HG03159 (cell line): Measurements from ENCODE around the gene FGFR4.
"Not testable (repeated sequence)": the region's sequence is repeated elsewhere in the genome, so short reads cannot be mapped to it uniquely, and the experiment has no call there.

Experiments used
- ATAC-seq: cut with Tn5 transposase; IDR thresholded peaks from one replicate; pipeline ENCODE4 v1.9.1; 2021; ENCODE audit warnings: mild to moderate bottlenecking, moderate library complexity; ENCODE audit not compliant: unreplicated experiment

FGFR4 gene

GRCh38 chr5:177086654-177087397 lies at the start of gene FGFR4:
FGFR4 (plus strand) TSS chr5:177086915; CDS start chr5:177089603, 2,688 bp downstream.
- peak; percentile 63 for ATAC-seq

- ATAC-seq, result no peak
These were observed 49.8 kb upstream of the FGFR4 start for GRCh38 chr5:177036921-177037320.

- no peak for ATAC-seq
These were observed 45.8 kb upstream of the FGFR4 start for GRCh38 chr5:177040814-177041420.

- no peak for ATAC-seq
These were observed 44.8 kb upstream of the FGFR4 start for GRCh38 chr5:177041936-177042335.

- ATAC-seq, result no peak
These were observed 43.6 kb upstream of the FGFR4 start for GRCh38 chr5:177043114-177043513.

DNA sequence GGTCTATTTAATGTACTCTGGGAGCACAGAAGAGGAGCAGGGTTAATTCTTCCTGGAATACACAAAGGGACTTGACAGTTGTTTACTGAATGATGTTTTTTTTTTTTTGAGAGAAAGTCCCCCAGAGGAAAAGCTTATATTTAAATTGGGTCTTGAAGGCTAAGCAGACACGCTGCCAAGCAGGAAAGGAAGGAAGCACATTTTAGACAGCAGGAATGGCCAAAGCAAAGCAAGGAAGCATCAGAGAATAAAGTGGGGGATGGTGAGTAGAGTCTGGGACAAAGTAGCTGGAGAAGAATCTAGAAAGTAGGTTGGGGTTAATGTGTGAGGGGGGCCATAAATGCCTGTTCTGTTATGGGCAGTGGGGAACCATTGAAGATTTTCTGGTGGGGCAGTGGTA lies 42.8 kb upstream of the FGFR4 start:
- ATAC-seq, result no peak

- ATAC-seq, result no peak
These were observed 42.1 kb upstream of the FGFR4 start for GRCh38 chr5:177044641-177045040.

DNA sequence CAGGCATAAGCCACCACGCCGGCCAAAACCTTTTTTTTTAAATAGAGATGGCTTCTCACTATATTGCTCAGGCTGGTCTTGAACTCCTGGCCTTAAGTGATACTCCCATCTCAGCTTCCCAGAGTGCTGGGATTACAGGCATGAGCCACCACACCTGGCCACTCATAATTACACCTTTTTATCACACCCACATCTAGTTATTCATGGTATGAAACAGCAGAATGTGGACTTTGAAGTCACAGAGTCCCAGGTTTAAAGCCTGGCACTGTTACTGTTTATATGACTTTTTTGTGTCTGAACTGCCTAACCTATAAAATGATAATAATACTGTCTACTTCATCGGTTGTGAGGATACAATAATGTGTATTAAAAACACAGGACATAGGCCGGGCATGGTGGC lies 41.1 kb upstream of the FGFR4 start:
- no peak for ATAC-seq

- not testable (repeated sequence) for ATAC-seq
These were observed 38.2 kb upstream of the FGFR4 start for GRCh38 chr5:177048531-177048930.

DNA sequence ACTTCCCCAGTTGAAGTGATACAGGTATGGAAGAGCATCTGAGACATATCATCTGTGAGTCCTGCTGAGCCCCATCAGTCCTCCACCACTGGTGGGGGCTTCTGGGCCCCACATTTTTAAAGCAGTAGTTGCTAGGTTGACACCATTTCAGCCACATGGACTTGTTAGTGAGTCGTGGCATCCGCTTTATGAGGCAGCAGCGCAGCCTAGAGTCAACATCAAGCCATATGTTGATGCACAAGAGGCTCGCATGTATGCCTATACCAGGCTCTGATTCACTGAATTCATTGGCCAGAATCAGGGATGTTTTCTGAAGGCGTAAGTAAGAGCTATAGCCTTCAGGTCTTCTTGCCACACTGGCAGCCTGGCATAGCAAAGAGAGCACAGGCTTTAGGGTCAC lies 37.4 kb upstream of the FGFR4 start:
- ATAC-seq, result no peak

- no peak for ATAC-seq
These were observed 22.0 kb upstream of the FGFR4 start for GRCh38 chr5:177064500-177065277.

GRCh38 chr5:177065491-177065890 lies 21.2 kb upstream of the FGFR4 start:
- ATAC-seq, result no peak

DNA sequence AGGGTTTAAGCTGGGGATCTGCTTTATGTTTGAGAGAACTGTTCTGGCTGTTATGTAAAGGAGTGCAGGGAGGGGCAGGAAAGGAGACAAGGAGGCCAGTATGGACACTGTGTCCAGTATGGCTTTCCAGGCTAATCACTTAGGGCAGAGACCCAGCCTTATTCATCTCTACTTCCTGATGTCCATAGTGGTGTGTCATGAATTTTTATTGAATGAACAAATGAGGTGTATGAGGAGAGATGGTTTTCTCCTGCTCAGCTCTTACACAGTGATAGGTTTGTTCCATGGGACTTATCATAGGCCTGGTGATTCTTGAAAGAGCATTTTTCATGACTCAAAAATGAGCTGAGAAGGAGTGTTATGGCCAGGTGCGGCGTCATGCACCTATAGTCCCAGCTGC lies 20.5 kb upstream of the FGFR4 start:
- no peak for ATAC-seq

DNA sequence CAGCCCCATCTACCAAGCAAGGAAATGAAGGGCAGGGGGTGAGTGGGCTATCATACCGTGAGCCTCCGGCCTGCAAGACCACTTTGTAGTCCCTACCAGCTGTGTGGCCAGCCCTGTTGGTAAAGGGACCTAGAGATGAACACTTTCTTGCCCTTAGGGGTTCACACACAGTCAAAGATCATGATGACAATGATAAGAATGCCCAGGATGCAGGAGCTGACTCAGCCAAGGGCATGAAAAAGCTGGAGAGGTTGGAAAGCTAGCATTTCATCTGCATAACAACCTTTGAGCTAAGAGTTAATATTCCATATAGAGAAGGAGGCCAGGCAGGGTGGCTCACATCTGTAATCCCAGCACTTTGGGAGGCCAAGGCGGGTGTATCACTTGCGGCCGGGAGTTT lies 19.2 kb upstream of the FGFR4 start:
- no peak for ATAC-seq

DNA sequence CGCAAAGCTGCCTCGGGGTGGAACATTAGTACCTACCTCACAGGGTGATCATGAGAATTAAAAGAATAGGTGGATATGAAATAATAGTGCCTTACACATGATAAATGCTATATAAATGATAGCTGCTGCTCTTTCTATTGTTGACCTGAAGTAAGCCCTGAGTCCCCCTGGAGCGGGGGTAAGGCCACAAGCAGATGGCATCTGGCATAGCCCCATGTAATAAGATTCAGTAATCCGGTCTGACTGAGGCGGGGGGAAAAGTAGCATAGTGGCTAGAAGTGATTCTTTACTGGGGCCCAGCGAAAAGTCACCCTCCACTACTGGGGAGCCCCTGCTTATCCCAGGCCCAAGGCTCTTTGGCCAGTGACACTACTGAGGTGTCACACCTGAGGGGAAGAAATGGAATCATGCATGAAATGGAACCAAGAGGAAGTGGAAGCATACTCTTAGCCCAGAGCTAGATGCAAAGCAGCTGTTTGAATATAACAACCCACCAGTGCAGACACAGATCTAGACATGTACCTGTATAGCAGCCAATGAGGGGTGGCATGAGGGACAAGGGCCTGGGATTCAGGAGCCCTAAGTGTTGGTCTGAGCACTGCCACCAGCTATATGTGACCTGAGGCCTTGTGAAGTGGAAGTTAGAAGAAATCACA lies 16.1 kb upstream of the FGFR4 start:
- no peak for ATAC-seq

DNA sequence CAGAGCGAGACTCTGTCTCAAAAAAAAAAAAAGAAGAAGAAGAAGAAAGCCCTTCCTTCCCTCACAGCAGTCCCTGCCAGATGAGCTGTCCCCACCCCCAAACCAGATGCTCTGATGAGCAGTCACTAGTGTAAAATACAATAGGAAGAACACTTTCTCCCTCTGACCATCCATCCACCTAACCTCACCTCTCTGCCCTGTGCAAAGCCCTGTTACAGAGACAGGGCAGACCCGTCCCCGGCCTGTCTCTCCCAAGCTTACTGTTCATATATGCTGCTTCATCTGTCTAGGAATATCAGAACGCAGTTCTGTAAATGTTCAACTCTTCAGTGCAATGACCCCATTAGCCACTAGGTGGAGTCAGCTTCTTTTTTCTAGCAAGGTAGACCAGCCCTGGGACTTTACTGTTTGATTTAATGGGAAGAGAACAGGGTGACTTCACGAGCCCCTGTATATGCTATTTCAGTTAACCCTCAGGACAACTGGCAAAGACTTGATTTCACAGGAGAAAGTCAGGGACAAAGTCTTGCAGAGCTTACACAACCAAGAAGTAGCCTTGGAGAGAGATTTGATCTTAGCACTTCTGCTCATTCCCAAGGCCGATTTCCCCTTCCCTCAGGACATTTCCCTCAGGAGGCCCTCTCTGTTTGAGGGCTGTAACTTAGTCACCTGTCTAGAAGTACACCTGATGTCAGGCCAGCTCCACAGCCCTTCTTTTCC lies 14.9 kb upstream of the FGFR4 start:
- ATAC-seq, result peak; percentile 65

- ATAC-seq, result no peak
These were observed 9.4 kb upstream of the FGFR4 start for GRCh38 chr5:177077335-177077734.

DNA sequence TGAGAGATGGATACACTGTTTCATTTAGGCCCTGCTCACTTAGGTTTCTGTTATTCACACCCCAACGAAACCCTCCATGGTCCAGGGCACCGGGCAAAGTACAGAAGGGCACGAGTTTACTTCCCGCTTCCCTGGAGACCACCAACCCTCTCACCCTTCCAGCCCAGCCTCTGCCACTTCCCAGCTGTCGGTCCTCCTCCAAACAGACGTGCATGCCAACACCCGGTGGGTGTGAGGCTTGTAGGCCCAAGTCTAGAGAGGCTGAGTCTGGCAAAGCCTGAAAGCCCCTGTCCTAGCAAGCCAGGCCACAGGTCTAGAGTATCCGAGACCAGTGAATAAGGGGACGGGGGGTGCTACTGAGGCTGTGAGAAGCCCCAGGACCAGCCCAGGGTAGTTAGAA lies 7.1 kb upstream of the FGFR4 start:
- no peak for ATAC-seq

DNA sequence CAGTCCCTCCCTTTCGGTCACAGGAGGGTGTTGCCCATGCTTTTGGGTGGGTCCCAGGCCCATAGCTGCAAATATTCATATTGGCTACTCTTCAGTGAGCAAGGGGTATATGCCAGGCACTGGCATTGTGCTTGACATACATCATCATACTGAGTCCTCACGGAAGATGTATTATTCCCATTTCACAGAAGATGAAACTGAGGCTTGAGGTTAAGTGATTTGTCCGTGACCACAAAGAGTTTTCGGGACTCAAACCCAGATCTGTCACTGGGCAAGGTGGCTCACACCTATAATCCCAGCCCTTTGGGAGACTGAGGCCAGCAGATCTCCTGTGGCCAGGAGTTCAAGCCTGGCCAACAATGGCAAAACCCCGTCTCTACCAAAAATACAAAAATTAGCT lies 6.5 kb upstream of the FGFR4 start:
- ATAC-seq, result no peak

- no peak for ATAC-seq
These were observed 4.9 kb upstream of the FGFR4 start for GRCh38 chr5:177081859-177082258.

DNA sequence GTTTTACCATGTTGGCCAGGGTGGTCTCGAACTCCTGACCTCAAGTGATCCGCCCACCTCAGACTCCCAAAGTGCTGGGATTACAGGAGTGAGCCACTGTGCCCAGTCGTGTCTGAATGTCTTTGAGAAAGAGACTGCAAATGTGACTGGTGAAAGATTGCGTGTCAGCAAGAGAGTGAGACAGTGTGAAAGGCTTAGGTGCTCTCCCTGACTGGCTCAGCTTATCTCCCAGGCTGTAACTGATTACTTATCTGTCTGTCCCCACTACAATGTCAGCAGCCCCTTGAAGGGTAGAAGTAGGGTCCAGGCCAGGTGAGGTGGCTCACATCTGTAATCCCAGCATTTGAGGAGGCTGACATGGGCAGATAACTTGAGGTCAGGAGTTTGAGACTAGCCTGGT lies 3.4 kb upstream of the FGFR4 start:
- no peak for ATAC-seq
